GM23338 (cell line): ENCODE measurements around the gene CACNA1B. TPM values are rescaled to one million over a fixed set of nuclear protein-coding genes. Genes with fewer than 3 reads are reported as not detected.

Source experiments
- ATAC-seq: fragments of 200-7000 bp; cut with Tn5 transposase; 3 replicates; pipeline ENCODE4 v1.9.1; 2020
- DNase-seq: peaks from one replicate; pipeline ENCODE4 v3.0.0-alpha.2; 2015; ENCODE audit warnings: low spot score
- H2AFZ ChIP-seq: fragments of 200-600 bp; sonication (generic); 2 replicates; pipeline ENCODE4 v1.8.0; 2016; ENCODE audit warnings: antibody characterized with exemption, mild to moderate bottlenecking, moderate library complexity
- H3F3A ChIP-seq: fragments of 200-600 bp; sonication (generic); replicated peaks from 2 replicates; pipeline ENCODE4 v1.8.0; 2017; ENCODE audit warnings: antibody characterized with exemption, mixed run types, low read depth
- H3K27ac ChIP-seq: fragments of 200-600 bp; sonication (generic); 2 replicates; pipeline ENCODE4 v1.6.1; 2016; ENCODE audit warnings: low read depth
- H3K27me3 ChIP-seq: fragments of 200-600 bp; sonication (generic); 2 replicates; pipeline ENCODE4 v1.8.0; 2016; ENCODE audit warnings: mild to moderate bottlenecking, mixed run types, moderate library complexity; ENCODE audit not compliant: insufficient read depth
- H3K36me3 ChIP-seq: fragments of 200-600 bp; sonication (generic); 2 replicates; pipeline ENCODE4 v1.8.0; 2016; ENCODE audit warnings: mild to moderate bottlenecking; ENCODE audit not compliant: insufficient read depth
- H3K4me1 ChIP-seq: fragments of 200-600 bp; sonication (generic); 2 replicates; pipeline ENCODE4 v1.8.0; 2016; ENCODE audit warnings: mild to moderate bottlenecking, moderate library complexity; ENCODE audit not compliant: insufficient read depth
- H3K4me2 ChIP-seq: fragments of 200-600 bp; sonication (generic); 2 replicates; pipeline ENCODE4 v1.7.1; 2017; ENCODE audit warnings: mixed run types
- H3K4me3 ChIP-seq: fragments of 200-600 bp; sonication (generic); 2 replicates; pipeline ENCODE4 v1.6.1; 2016; ENCODE audit warnings: mixed run types
- H3K79me2 ChIP-seq: fragments of 200-600 bp; sonication (generic); replicated peaks from 2 replicates; pipeline ENCODE4 v1.8.0; 2017; ENCODE audit warnings: mild to moderate bottlenecking; ENCODE audit not compliant: insufficient read depth
- H3K9me2 ChIP-seq: fragments of 200-600 bp; sonication (generic); 2 replicates; pipeline ENCODE4 v1.8.0; 2017; ENCODE audit not compliant: insufficient read depth
- H4K20me1 ChIP-seq: fragments of 200-600 bp; sonication (generic); replicated peaks from 2 replicates; pipeline ENCODE4 v1.8.0; 2017; ENCODE audit warnings: mild to moderate bottlenecking; ENCODE audit not compliant: insufficient read depth
- H3K27ac Mint-ChIP-seq: 2 replicates; pipeline ENCODE4 v1.8.0; 2020; ENCODE audit warnings: inconsistent platforms, mild to moderate bottlenecking, moderate library complexity, mixed read lengths
- H3K27me3 Mint-ChIP-seq: 3 replicates; pipeline ENCODE4 v1.8.0; 2022; ENCODE audit warnings: low read depth, mild to moderate bottlenecking, moderate library complexity, mixed read lengths, inconsistent platforms; ENCODE audit not compliant: insufficient read depth, poor library complexity
- H3K36me3 Mint-ChIP-seq: 3 replicates; pipeline ENCODE4 v1.8.0; 2021; ENCODE audit warnings: low read depth, mild to moderate bottlenecking, inconsistent platforms, moderate library complexity, mixed read lengths
- H3K4me1 Mint-ChIP-seq: 3 replicates; pipeline ENCODE4 v1.8.0; 2020; ENCODE audit warnings: mild to moderate bottlenecking, inconsistent platforms, mixed read lengths
- H3K4me3 Mint-ChIP-seq: 3 replicates; pipeline ENCODE4 v1.8.0; 2021; ENCODE audit warnings: moderate library complexity, mild to moderate bottlenecking, inconsistent platforms, mixed read lengths
- H3K9me3 Mint-ChIP-seq: 3 replicates; pipeline ENCODE4 v1.8.0; 2020; ENCODE audit warnings: moderate library complexity, mild to moderate bottlenecking, inconsistent platforms, mixed read lengths
- CREB1 ChIP-seq: fragments of 250-450 bp; sonication (Bioruptor Pico); IDR thresholded peaks from 2 replicates; pipeline ENCODE4 v1.5.0; 2020; ENCODE audit warnings: low read depth, mild to moderate bottlenecking, moderate library complexity
- ETS1 ChIP-seq: IDR thresholded peaks from 2 replicates; pipeline ENCODE4 v1.6.1; 2016; ENCODE audit warnings: antibody characterized with exemption
- EZH2 ChIP-seq: fragments of 200-600 bp; sonication (generic); IDR thresholded peaks from one replicate; pipeline ENCODE4 v1.8.0; 2017; ENCODE audit warnings: antibody characterized with exemption, mild to moderate bottlenecking, low read depth; ENCODE audit not compliant: unreplicated experiment
- EZH2phosphoT487 ChIP-seq: fragments of 200-600 bp; sonication (generic); IDR thresholded peaks from one replicate; pipeline ENCODE4 v1.8.1; 2018; ENCODE audit warnings: antibody characterized with exemption; ENCODE audit not compliant: unreplicated experiment
- JUNB ChIP-seq: IDR thresholded peaks from one replicate; pipeline ENCODE4 v1.6.1; 2016; ENCODE audit warnings: antibody characterized with exemption; ENCODE audit not compliant: unreplicated experiment
- NANOG ChIP-seq: IDR thresholded peaks from 2 replicates; pipeline ENCODE4 v1.6.1; 2016; ENCODE audit warnings: antibody characterized with exemption, borderline replicate concordance
- POLR2AphosphoS5 ChIP-seq: IDR thresholded peaks from 2 replicates; pipeline ENCODE4 v1.6.1; 2016; ENCODE audit warnings: antibody characterized with exemption, low read depth
- STAT1 ChIP-seq: IDR thresholded peaks from one replicate; pipeline ENCODE4 v1.6.1; 2016; ENCODE audit warnings: antibody characterized with exemption; ENCODE audit not compliant: unreplicated experiment
- ZNF114 ChIP-seq: fragments of 250-450 bp; sonication (Bioruptor Pico); IDR thresholded peaks from 2 replicates; pipeline ENCODE4 v1.5.0; 2020; ENCODE audit warnings: mild to moderate bottlenecking, moderate library complexity
- ZNF331 ChIP-seq: fragments of 250-450 bp; sonication (Bioruptor Pico); IDR thresholded peaks from 2 replicates; pipeline ENCODE4 v1.5.0; 2020; ENCODE audit warnings: low read depth, mild to moderate bottlenecking, moderate library complexity
- polyA plus RNA-seq: library from polyadenylated mRNA; unstranded; fragments of >200 nt; fragmentation: Nextera tagmentation; extraction: Ambion mirVana; gene quantifications from 2 replicates; pipeline ENCODE4 v1.2.1, GENCODE V29; 2016
- total RNA-seq: library from RNA; depleted of rRNA; stranded (reverse); fragments of >200 nt; shearing (Covaris generic); gene quantifications from 2 replicates; pipeline ENCODE4 v1.2.3, GENCODE V29; 2014
- TF ChIP-seq, protein P1 (sequence below), 2 experiments: fragments of 200-600 bp in 1 of 2; sonication (generic) in 1 of 2; conservative IDR thresholded peaks; 2 replicates each; pipeline versions ENCODE4 v1.5.1 to v1.6.1; 2016 to 2017; ENCODE audit warnings: antibody characterized with exemption in 2 of 2, low read depth in 2 of 2, mild to moderate bottlenecking in 2 of 2, moderate library complexity in 1 of 2
- TF ChIP-seq, protein P2 (sequence below): fragments of 250-450 bp; sonication (Bioruptor Pico); IDR thresholded peaks from 2 replicates; pipeline ENCODE4 v1.5.0; 2020; ENCODE audit warnings: mild to moderate bottlenecking, moderate library complexity
- TF ChIP-seq, protein P3 (sequence below): IDR thresholded peaks from one replicate; pipeline ENCODE4 v1.6.1; 2018; ENCODE audit warnings: antibody characterized with exemption; ENCODE audit not compliant: unreplicated experiment

The CACNA1B gene
- total and polyA plus RNA-seq, 2 experiments from 2014 or later = 1.1 to 10.4 TPM

DNA sequence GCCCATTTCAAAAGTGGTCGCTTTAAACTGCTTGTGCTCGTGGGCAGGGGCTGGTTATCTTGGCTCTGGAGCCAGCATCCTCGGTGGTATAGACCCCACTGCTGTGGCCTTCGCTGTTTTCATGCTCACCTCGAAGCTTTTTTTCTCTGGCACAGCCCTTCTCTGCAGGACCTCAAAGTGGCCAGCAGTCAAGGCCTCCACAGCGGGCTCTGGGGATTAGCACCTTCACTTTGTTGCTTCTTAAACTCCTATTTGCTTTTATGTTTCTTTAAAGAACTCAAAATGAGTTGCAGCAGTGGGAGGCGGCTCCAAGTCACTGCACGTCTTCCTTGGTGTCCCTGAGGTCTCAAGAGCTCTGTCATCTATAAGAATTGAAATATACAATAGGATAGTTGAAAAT lies 165.1 kb downstream of the CACNA1B start:
- Histone ChIP-seq H4K20me1 (peaks cover 5% of the 10 kb centered on the region; the same call in 1 of the 2 replicates), H2AFZ (no peak overlapping the region), H3K79me2 (no peaks in the 10 kb centered on the region), H3K4me3 (no peak overlapping the region), H3K27ac (no peak overlapping the region), H3K36me3 (no peaks in the 10 kb centered on the region), H3K27me3 (no peaks in the 10 kb centered on the region), H3F3A (no peaks in the 10 kb centered on the region), H3K4me1 (no peaks in the 10 kb centered on the region), H3K9me2 (no peaks in the 10 kb centered on the region), H3K4me2 (no peak overlapping the region)
- Mint-ChIP-seq H3K4me1 (no peaks in the 10 kb centered on the region), H3K27me3 (peaks cover 7% of the 10 kb centered on the region), H3K27ac (no peak overlapping the region), H3K9me3 (no peaks in the 10 kb centered on the region), H3K36me3 (peaks cover 9% of the 10 kb centered on the region; the same call in 2 of the 3 replicates), H3K4me3 (no peak overlapping the region)
- no peak for TF ChIP-seq STAT1
- TF ChIP-seq, protein P1, sequence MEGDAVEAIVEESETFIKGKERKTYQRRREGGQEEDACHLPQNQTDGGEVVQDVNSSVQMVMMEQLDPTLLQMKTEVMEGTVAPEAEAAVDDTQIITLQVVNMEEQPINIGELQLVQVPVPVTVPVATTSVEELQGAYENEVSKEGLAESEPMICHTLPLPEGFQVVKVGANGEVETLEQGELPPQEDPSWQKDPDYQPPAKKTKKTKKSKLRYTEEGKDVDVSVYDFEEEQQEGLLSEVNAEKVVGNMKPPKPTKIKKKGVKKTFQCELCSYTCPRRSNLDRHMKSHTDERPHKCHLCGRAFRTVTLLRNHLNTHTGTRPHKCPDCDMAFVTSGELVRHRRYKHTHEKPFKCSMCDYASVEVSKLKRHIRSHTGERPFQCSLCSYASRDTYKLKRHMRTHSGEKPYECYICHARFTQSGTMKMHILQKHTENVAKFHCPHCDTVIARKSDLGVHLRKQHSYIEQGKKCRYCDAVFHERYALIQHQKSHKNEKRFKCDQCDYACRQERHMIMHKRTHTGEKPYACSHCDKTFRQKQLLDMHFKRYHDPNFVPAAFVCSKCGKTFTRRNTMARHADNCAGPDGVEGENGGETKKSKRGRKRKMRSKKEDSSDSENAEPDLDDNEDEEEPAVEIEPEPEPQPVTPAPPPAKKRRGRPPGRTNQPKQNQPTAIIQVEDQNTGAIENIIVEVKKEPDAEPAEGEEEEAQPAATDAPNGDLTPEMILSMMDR (conservative IDR thresholded peaks at IDR 0.05; ENCODE audit: low read depth in 2 of 2) = no peak
- TF ChIP-seq EZH2phosphoT487 = no peak
- TF ChIP-seq ETS1 = no peak
- no peak for TF ChIP-seq NANOG
- TF ChIP-seq EZH2 = no peak
- no peak for TF ChIP-seq CREB1
- TF ChIP-seq, protein P2, sequence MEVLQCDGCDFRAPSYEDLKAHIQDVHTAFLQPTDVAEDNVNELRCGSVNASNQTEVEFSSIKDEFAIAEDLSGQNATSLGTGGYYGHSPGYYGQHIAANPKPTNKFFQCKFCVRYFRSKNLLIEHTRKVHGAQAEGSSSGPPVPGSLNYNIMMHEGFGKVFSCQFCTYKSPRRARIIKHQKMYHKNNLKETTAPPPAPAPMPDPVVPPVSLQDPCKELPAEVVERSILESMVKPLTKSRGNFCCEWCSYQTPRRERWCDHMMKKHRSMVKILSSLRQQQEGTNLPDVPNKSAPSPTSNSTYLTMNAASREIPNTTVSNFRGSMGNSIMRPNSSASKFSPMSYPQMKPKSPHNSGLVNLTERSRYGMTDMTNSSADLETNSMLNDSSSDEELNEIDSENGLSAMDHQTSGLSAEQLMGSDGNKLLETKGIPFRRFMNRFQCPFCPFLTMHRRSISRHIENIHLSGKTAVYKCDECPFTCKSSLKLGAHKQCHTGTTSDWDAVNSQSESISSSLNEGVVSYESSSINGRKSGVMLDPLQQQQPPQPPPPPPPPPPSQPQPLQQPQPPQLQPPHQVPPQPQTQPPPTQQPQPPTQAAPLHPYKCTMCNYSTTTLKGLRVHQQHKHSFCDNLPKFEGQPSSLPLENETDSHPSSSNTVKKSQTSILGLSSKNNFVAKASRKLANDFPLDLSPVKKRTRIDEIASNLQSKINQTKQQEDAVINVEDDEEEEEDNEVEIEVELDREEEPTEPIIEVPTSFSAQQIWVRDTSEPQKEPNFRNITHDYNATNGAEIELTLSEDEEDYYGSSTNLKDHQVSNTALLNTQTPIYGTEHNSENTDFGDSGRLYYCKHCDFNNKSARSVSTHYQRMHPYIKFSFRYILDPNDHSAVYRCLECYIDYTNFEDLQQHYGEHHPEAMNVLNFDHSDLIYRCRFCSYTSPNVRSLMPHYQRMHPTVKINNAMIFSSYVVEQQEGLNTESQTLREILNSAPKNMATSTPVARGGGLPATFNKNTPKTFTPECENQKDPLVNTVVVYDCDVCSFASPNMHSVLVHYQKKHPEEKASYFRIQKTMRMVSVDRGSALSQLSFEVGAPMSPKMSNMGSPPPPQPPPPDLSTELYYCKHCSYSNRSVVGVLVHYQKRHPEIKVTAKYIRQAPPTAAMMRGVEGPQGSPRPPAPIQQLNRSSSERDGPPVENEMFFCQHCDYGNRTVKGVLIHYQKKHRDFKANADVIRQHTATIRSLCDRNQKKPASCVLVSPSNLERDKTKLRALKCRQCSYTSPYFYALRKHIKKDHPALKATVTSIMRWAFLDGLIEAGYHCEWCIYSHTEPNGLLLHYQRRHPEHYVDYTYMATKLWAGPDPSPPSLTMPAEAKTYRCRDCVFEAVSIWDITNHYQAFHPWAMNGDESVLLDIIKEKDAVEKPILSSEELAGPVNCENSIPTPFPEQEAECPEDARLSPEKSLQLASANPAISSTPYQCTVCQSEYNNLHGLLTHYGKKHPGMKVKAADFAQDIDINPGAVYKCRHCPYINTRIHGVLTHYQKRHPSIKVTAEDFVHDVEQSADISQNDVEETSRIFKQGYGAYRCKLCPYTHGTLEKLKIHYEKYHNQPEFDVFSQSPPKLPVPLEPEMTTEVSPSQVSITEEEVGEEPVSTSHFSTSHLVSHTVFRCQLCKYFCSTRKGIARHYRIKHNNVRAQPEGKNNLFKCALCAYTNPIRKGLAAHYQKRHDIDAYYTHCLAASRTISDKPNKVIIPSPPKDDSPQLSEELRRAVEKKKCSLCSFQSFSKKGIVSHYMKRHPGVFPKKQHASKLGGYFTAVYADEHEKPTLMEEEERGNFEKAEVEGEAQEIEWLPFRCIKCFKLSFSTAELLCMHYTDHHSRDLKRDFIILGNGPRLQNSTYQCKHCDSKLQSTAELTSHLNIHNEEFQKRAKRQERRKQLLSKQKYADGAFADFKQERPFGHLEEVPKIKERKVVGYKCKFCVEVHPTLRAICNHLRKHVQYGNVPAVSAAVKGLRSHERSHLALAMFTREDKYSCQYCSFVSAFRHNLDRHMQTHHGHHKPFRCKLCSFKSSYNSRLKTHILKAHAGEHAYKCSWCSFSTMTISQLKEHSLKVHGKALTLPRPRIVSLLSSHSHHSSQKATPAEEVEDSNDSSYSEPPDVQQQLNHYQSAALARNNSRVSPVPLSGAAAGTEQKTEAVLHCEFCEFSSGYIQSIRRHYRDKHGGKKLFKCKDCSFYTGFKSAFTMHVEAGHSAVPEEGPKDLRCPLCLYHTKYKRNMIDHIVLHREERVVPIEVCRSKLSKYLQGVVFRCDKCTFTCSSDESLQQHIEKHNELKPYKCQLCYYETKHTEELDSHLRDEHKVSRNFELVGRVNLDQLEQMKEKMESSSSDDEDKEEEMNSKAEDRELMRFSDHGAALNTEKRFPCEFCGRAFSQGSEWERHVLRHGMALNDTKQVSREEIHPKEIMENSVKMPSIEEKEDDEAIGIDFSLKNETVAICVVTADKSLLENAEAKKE (CRISPR knock-in tag) = no peak
- no peak for TF ChIP-seq JUNB
- no peak for TF ChIP-seq ZNF114 (CRISPR knock-in tag)
- no peak for TF ChIP-seq POLR2AphosphoS5
- no peak for TF ChIP-seq ZNF331 (CRISPR knock-in tag)
- TF ChIP-seq, protein P3, sequence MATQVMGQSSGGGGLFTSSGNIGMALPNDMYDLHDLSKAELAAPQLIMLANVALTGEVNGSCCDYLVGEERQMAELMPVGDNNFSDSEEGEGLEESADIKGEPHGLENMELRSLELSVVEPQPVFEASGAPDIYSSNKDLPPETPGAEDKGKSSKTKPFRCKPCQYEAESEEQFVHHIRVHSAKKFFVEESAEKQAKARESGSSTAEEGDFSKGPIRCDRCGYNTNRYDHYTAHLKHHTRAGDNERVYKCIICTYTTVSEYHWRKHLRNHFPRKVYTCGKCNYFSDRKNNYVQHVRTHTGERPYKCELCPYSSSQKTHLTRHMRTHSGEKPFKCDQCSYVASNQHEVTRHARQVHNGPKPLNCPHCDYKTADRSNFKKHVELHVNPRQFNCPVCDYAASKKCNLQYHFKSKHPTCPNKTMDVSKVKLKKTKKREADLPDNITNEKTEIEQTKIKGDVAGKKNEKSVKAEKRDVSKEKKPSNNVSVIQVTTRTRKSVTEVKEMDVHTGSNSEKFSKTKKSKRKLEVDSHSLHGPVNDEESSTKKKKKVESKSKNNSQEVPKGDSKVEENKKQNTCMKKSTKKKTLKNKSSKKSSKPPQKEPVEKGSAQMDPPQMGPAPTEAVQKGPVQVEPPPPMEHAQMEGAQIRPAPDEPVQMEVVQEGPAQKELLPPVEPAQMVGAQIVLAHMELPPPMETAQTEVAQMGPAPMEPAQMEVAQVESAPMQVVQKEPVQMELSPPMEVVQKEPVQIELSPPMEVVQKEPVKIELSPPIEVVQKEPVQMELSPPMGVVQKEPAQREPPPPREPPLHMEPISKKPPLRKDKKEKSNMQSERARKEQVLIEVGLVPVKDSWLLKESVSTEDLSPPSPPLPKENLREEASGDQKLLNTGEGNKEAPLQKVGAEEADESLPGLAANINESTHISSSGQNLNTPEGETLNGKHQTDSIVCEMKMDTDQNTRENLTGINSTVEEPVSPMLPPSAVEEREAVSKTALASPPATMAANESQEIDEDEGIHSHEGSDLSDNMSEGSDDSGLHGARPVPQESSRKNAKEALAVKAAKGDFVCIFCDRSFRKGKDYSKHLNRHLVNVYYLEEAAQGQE = no peak
- DNase-seq = no peak
- ATAC-seq = no peak
